Measurements from ENCODE around the gene TMEM18.
"Not testable (repeated sequence)": the region's sequence is repeated elsewhere in the genome, so short reads cannot be mapped to it uniquely, and the experiment has no call there.

Gene TMEM18

GRCh38 chr2:694174-694573, 17.0 kb upstream of the TMEM18 start:
- in situ Hi-C loops (cut with MboI; ENCODE audit: low sequenced_read_pairs): no loop called here

- in situ Hi-C loops (cut with MboI; ENCODE audit: low sequenced_read_pairs): no loop called here
These were observed 16.4 kb upstream of the TMEM18 start for GRCh38 chr2:693606-694005.

GRCh38 chr2:692767-693166, 15.6 kb upstream of the TMEM18 start:
- in situ Hi-C loops (cut with MboI; ENCODE audit: low sequenced_read_pairs): no loop called here

- in situ Hi-C loops (cut with MboI; ENCODE audit: low sequenced_read_pairs): no loop called here
These were observed 14.9 kb upstream of the TMEM18 start for GRCh38 chr2:691821-692761.

GRCh38 chr2:690799-691198, 13.6 kb upstream of the TMEM18 start:
- in situ Hi-C loops (cut with MboI; ENCODE audit: low sequenced_read_pairs): no loop called here

GRCh38 chr2:689877-690510, 12.8 kb upstream of the TMEM18 start:
- in situ Hi-C loops (cut with MboI; ENCODE audit: low sequenced_read_pairs): no loop called here

- in situ Hi-C loops (cut with MboI; ENCODE audit: low sequenced_read_pairs): no loop called here
These were observed 12.0 kb upstream of the TMEM18 start for GRCh38 chr2:689237-689636.

GRCh38 chr2:688504-689076, 11.4 kb upstream of the TMEM18 start:
- in situ Hi-C loops (cut with MboI; ENCODE audit: low sequenced_read_pairs): no loop called here

GRCh38 chr2:685421-685820, 8.2 kb upstream of the TMEM18 start:
- in situ Hi-C loops (cut with MboI; ENCODE audit: low sequenced_read_pairs): no loop called here

- in situ Hi-C loops (cut with MboI; ENCODE audit: low sequenced_read_pairs): not testable (repeated sequence)
These were observed 7.7 kb upstream of the TMEM18 start for GRCh38 chr2:684913-685312.

GRCh38 chr2:682226-682625, 5.0 kb upstream of the TMEM18 start:
- in situ Hi-C loops (cut with MboI; ENCODE audit: low sequenced_read_pairs): no loop called here

- in situ Hi-C loops (cut with MboI; ENCODE audit: low sequenced_read_pairs): no loop called here
These were observed 4.1 kb upstream of the TMEM18 start for GRCh38 chr2:681312-681711.

GRCh38 chr2:680496-680895, 3.3 kb upstream of the TMEM18 start:
- in situ Hi-C loops (cut with MboI; ENCODE audit: low sequenced_read_pairs): no loop called here

GRCh38 chr2:678964-679363, 1.8 kb upstream of the TMEM18 start:
- in situ Hi-C loops (cut with MboI; ENCODE audit: low sequenced_read_pairs): no loop called here

GRCh38 chr2:677959-678550, 849 bp upstream of the TMEM18 start:
- in situ Hi-C loops (cut with MboI; ENCODE audit: low sequenced_read_pairs): no loop called here

- in situ Hi-C loops (cut with MboI; ENCODE audit: low sequenced_read_pairs): no loop called here
These were observed 555 bp downstream of the TMEM18 start for GRCh38 chr2:676647-677055.

- in situ Hi-C loops (cut with MboI; ENCODE audit: low sequenced_read_pairs): no loop called here
These were observed 1.1 kb downstream of the TMEM18 start for GRCh38 chr2:675982-676646.

GRCh38 chr2:675460-675859, 1.7 kb downstream of the TMEM18 start:
- in situ Hi-C loops (cut with MboI; ENCODE audit: low sequenced_read_pairs): no loop called here

- in situ Hi-C loops (cut with MboI; ENCODE audit: low sequenced_read_pairs): no loop called here
These were observed 2.2 kb downstream of the TMEM18 start for GRCh38 chr2:675051-675450.

- in situ Hi-C loops (cut with MboI; ENCODE audit: low sequenced_read_pairs): no loop called here
These were observed 2.8 kb downstream of the TMEM18 start for GRCh38 chr2:674321-674985.
